Calu3 (cell line): ENCODE results near the gene TYRO3. TPM values are rescaled to one million over a fixed set of nuclear protein-coding genes. Genes with fewer than 3 reads are reported as not detected.

Experiments used
- BruUV-seq: library from RNA; stranded (reverse); fragments of 400-500 nt; replicated peaks from 2 replicates; lab custom pipeline; 2021; lab: Mats Ljungman, UMichigan
- CTCF ChIA-PET: fragments of 300-600 bp; sonication (Branson Sonifier 250); formaldehyde crosslinking; loops from one replicate; lab custom pipeline; 2022; ENCODE audit warnings: antibody characterized with exemption; lab: Charles Lee
- DNase-seq: peaks from one replicate; pipeline ENCODE4 v3.0.0; 2022
- H3K27ac Mint-ChIP-seq: one replicate; pipeline ENCODE4 v1.8.0; 2022; ENCODE audit warnings: mixed read lengths; ENCODE audit not compliant: unreplicated experiment
- H3K27me3 Mint-ChIP-seq: one replicate; pipeline ENCODE4 v1.8.0; 2022; ENCODE audit warnings: mixed read lengths; ENCODE audit not compliant: unreplicated experiment
- H3K36me3 Mint-ChIP-seq: one replicate; pipeline ENCODE4 v1.8.0; 2022; ENCODE audit warnings: mild to moderate bottlenecking, moderate library complexity, mixed read lengths; ENCODE audit not compliant: insufficient read depth, unreplicated experiment
- H3K4me1 Mint-ChIP-seq: one replicate; pipeline ENCODE4 v1.8.0; 2022; ENCODE audit warnings: mild to moderate bottlenecking, low read depth, mixed read lengths; ENCODE audit not compliant: unreplicated experiment
- H3K4me3 Mint-ChIP-seq: one replicate; pipeline ENCODE4 v1.8.0; 2022; ENCODE audit warnings: mild to moderate bottlenecking, low read depth, moderate library complexity, mixed read lengths; ENCODE audit not compliant: unreplicated experiment
- H3K9me3 Mint-ChIP-seq: one replicate; pipeline ENCODE4 v1.8.0; 2022; ENCODE audit warnings: low read depth, mixed read lengths; ENCODE audit not compliant: unreplicated experiment
- CTCF ChIP-seq: fragments of 200-600 bp; IDR thresholded peaks from one replicate; pipeline ENCODE4 v1.8.0; 2022; ENCODE audit warnings: antibody characterized with exemption; ENCODE audit not compliant: unreplicated experiment
- intact Hi-C: fragments of 100-400 bp; cut with micrococcal nuclease; formaldehyde crosslinking; loops from one replicate; pipeline ENCODE4 v1.10.0; 2022; ENCODE audit not compliant: unreplicated experiment
- total RNA-seq: library from RNA; stranded (reverse); gene quantifications from 2 replicates; pipeline ENCODE4 v1.2.3, GENCODE V29; 2022

The TYRO3 gene
- total RNA-seq, 1 experiment from 2014 or later, result 8.1 TPM

GRCh38 chr15:41570764-41571163 lies 11.8 kb downstream of the TYRO3 start:
- H3K9me3 Mint-ChIP-seq, result no peaks in the 10 kb centered on the region
- BruUV-seq, result no TSS peak
- H3K27ac Mint-ChIP-seq, result no peak overlapping the region
- no peak overlapping the region for H3K4me3 Mint-ChIP-seq
- no peaks in the 10 kb centered on the region for H3K36me3 Mint-ChIP-seq
- no peaks in the 10 kb centered on the region for H3K4me1 Mint-ChIP-seq
- no peak for DNase-seq
- H3K27me3 Mint-ChIP-seq, result no peaks in the 10 kb centered on the region
- intact Hi-C loops, result no loop called here
- TF ChIP-seq CTCF, result no peak
- CTCF ChIA-PET, result no interaction called here

- Mint-ChIP-seq H3K4me3 (no peak overlapping the region), H3K4me1 (no peaks in the 10 kb centered on the region), H3K36me3 (no peaks in the 10 kb centered on the region), H3K27ac (no peak overlapping the region), H3K9me3 (no peaks in the 10 kb centered on the region), H3K27me3 (no peaks in the 10 kb centered on the region)
- no peak for TF ChIP-seq CTCF
- CTCF ChIA-PET, result no interaction called here
- no TSS peak for BruUV-seq
- intact Hi-C loops, result no loop called here
- DNase-seq, result no peak
Measured at GRCh38 chr15:41571948-41572347, 12.9 kb downstream of the TYRO3 start.

GRCh38 chr15:41572866-41573265 lies 13.9 kb downstream of the TYRO3 start:
- Mint-ChIP-seq H3K36me3 (no peaks in the 10 kb centered on the region), H3K4me3 (no peak overlapping the region), H3K4me1 (no peaks in the 10 kb centered on the region), H3K9me3 (no peaks in the 10 kb centered on the region), H3K27ac (no peak overlapping the region), H3K27me3 (no peaks in the 10 kb centered on the region)
- intact Hi-C loops, result no loop called here
- no peak for DNase-seq
- no TSS peak for BruUV-seq
- TF ChIP-seq CTCF, result no peak
- CTCF ChIA-PET, result no interaction called here

GRCh38 chr15:41573396-41573795 lies 14.4 kb downstream of the TYRO3 start:
- Mint-ChIP-seq H3K27me3 (no peaks in the 10 kb centered on the region), H3K4me3 (no peak overlapping the region), H3K27ac (no peak overlapping the region), H3K9me3 (no peaks in the 10 kb centered on the region), H3K4me1 (no peaks in the 10 kb centered on the region), H3K36me3 (no peaks in the 10 kb centered on the region)
- CTCF ChIA-PET, result no interaction called here
- BruUV-seq, result no TSS peak
- no peak for TF ChIP-seq CTCF
- intact Hi-C loops, result no loop called here
- no peak for DNase-seq
